Glomerular visceral epithelial cell (primary cell): ENCODE data around the gene CADM2.
A peak's percentile ranks its signal among the peaks of the same experiment; 100 is the strongest.
"Not testable (repeated sequence)": the region's sequence is repeated elsewhere in the genome, so short reads cannot be mapped to it uniquely, and the experiment has no call there.

Source experiments
- DNase-seq: peaks from one replicate; pipeline ENCODE4 v3.0.0-alpha.2; 2016; ENCODE audit errors: extremely low spot score

Gene CADM2

GRCh38 chr3:85077018-85077417, 118.2 kb downstream of the CADM2 start:
- no peak for DNase-seq

- no peak for DNase-seq
Observed at GRCh38 chr3:85081191-85081906, 122.6 kb downstream of the CADM2 start.

GRCh38 chr3:85090495-85090894, 131.7 kb downstream of the CADM2 start:
- no peak for DNase-seq

- DNase-seq, result no peak
Observed at GRCh38 chr3:85100316-85100715, 141.5 kb downstream of the CADM2 start.

- DNase-seq, result no peak
Observed at GRCh38 chr3:85102781-85103180, 144.0 kb downstream of the CADM2 start.

- no peak for DNase-seq
Observed at GRCh38 chr3:85110393-85110792, 151.6 kb downstream of the CADM2 start.

GRCh38 chr3:85120879-85121278, 162.1 kb downstream of the CADM2 start:
- DNase-seq, result no peak

GRCh38 chr3:85132864-85133263, 174.1 kb downstream of the CADM2 start:
- not testable (repeated sequence) for DNase-seq

GRCh38 chr3:85133691-85134420, 175.1 kb downstream of the CADM2 start:
- DNase-seq, result not testable (repeated sequence)

- no peak for DNase-seq
Observed at GRCh38 chr3:85142626-85143025, 183.8 kb downstream of the CADM2 start.

- DNase-seq, result no peak
Observed at GRCh38 chr3:85148036-85148435, 189.2 kb downstream of the CADM2 start.

- DNase-seq, result no peak
Observed at GRCh38 chr3:85151555-85151954, 192.8 kb downstream of the CADM2 start.

- DNase-seq, result not testable (repeated sequence)
Observed at GRCh38 chr3:85153279-85153678, 194.5 kb downstream of the CADM2 start.

- DNase-seq, result no peak
Observed at GRCh38 chr3:85159376-85159775, 200.6 kb downstream of the CADM2 start.

- peak; percentile 17 for DNase-seq
Observed at GRCh38 chr3:85161544-85161943, 202.8 kb downstream of the CADM2 start.

GRCh38 chr3:85162905-85163304, 204.1 kb downstream of the CADM2 start:
- DNase-seq, result no peak

- no peak for DNase-seq
Observed at GRCh38 chr3:85164436-85164835, 205.6 kb downstream of the CADM2 start.

- no peak for DNase-seq
Observed at GRCh38 chr3:85167576-85167975, 208.8 kb downstream of the CADM2 start.

GRCh38 chr3:85170646-85171045, 211.9 kb downstream of the CADM2 start:
- no peak for DNase-seq

GRCh38 chr3:85171976-85172375, 213.2 kb downstream of the CADM2 start:
- DNase-seq, result no peak

GRCh38 chr3:85176799-85177198, 218.0 kb downstream of the CADM2 start:
- DNase-seq, result no peak

- DNase-seq, result no peak
Observed at GRCh38 chr3:85182975-85183752, 224.4 kb downstream of the CADM2 start.

- no peak for DNase-seq
Observed at GRCh38 chr3:85185495-85185894, 226.7 kb downstream of the CADM2 start.
